ENCODE results near the gene TMEM74B.

Gene TMEM74B

GRCh38 chr20:1207293-1207878 lies 22.6 kb upstream of the TMEM74B start:
- H3K4me3 ChIP-seq (ENCODE audit: low read depth, low read length) = no peak overlapping the region
- TF ChIP-seq CTCF (IDR thresholded peaks at IDR 0.05; ENCODE audit: low read depth, low read length) = no peak

GRCh38 chr20:1206366-1207148 lies 21.8 kb upstream of the TMEM74B start:
- no peak overlapping the region for H3K4me3 ChIP-seq (ENCODE audit: low read depth, low read length)
- TF ChIP-seq CTCF (IDR thresholded peaks at IDR 0.05; ENCODE audit: low read depth, low read length) = no peak

- H3K4me3 ChIP-seq (ENCODE audit: low read depth, low read length) = no peak overlapping the region
- no peak for TF ChIP-seq CTCF (IDR thresholded peaks at IDR 0.05; ENCODE audit: low read depth, low read length)
These were observed 21.0 kb upstream of the TMEM74B start for GRCh38 chr20:1205802-1206201.

- no peak overlapping the region for H3K4me3 ChIP-seq (ENCODE audit: low read depth, low read length)
- TF ChIP-seq CTCF (IDR thresholded peaks at IDR 0.05; ENCODE audit: low read depth, low read length) = no peak
These were observed 19.8 kb upstream of the TMEM74B start for GRCh38 chr20:1204576-1204975.

GRCh38 chr20:1204113-1204512 lies 19.3 kb upstream of the TMEM74B start:
- TF ChIP-seq CTCF (IDR thresholded peaks at IDR 0.05; ENCODE audit: low read depth, low read length) = no peak
- H3K4me3 ChIP-seq (ENCODE audit: low read depth, low read length) = no peak overlapping the region

GRCh38 chr20:1203630-1204029 lies 18.8 kb upstream of the TMEM74B start:
- H3K4me3 ChIP-seq (ENCODE audit: low read depth, low read length) = no peak overlapping the region
- TF ChIP-seq CTCF (IDR thresholded peaks at IDR 0.05; ENCODE audit: low read depth, low read length) = no peak

- H3K4me3 ChIP-seq (ENCODE audit: low read depth, low read length) = no peak within 1 kb of the TSS
- no peak for TF ChIP-seq CTCF (IDR thresholded peaks at IDR 0.05; ENCODE audit: low read depth, low read length)
These were observed 18.2 kb upstream of the TMEM74B start, which contains the start of gene C20orf202 for GRCh38 chr20:1202762-1203504. TSS of gene C20orf202 (plus strand) at chr20:1203454. CDS start at chr20:1203586, 132 bp downstream.

All from WI38 (cell line).